GM19023 (cell line): ENCODE measurements around the gene ATG5.

Experiments used
- ATAC-seq: cut with Tn5 transposase; IDR thresholded peaks from one replicate; pipeline ENCODE4 v1.9.1; 2021; ENCODE audit warnings: mild to moderate bottlenecking, moderate library complexity; ENCODE audit not compliant: unreplicated experiment

Gene ATG5

DNA sequence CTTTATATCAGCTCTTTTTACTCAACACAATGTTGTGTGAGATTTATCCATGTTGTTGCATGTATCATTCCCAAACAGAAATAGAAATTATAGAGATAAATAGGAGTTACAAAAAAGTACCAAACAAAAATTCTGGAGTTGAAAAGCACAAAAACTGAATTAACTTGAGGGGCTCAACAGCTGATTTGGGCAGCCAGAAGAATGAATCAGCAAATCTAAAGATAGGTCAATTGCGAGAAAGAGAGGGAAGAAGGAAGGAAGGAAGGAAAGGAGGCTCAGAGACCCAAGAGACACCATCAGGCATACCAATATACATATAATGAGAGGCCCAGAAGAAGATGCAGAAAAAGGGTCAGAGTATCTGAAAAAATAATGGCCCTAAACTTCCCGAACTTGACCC, 98.9 kb downstream of the ATG5 start:
- no peak for ATAC-seq

DNA sequence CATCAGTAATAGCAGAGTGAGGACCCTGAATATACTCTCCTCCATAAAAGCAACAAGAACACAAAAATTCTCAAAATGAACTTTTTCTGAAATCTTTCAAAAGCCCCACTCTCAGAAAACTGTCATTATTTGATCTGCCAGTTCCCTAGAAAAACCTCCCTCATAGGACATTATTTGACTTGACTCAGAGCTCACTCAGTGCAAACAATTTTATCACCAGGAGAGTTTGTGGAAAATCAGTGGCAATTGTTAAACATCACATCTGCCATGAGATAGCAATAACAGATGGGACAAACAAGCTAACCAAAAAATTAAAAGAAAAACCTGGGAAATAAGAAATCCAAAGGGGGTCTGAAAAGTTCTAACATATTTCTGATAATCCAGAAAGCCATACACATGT, 100.0 kb downstream of the ATG5 start:
- ATAC-seq = no peak

DNA sequence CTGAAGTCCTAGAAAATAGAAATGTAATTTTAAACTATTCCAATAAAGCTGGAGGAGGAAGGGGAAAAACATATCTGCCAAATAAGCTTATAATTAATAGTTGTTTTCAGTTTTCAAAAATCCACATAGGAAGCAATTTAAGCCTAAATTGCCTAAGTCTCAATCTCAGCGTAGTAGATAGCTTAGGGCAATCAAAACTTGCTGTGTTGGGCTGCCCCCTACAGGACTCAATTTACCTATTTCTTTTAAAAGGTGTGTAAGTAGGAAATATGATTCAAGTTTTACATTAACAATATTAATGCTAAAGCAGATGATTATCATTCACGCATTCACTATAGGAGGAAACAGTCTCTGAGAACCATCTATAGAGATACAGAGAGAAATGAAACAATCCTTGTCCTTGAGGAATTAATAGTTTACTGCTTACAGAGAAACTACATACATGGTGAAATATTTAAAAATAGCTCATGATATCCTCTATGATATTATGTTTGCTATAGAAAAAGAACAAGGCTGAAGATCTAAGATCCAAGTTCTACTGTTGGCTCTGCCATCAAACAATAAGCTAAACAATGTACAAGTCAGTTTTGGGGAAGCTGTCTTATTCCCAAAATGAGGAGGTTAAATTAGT, 102.1 kb downstream of the ATG5 start:
- ATAC-seq = no peak

DNA sequence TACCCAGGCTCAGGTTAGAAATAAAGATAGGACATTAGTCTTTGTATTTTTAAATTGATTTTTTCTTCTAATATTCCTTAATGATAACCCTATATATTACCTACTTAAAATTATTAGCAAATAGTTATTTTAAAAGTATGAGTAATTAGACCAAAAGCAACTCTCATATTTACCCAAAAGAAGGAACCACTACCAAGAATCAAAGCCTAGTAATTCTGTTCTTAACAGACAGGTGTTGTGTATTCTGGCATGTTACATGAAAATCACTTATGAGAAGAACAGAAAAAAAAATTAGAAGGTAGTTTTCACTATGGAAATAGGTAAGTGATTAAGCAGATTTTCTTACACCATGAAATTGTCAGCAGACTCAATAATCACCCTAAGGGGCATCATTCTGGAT, 105.1 kb downstream of the ATG5 start:
- no peak for ATAC-seq

DNA sequence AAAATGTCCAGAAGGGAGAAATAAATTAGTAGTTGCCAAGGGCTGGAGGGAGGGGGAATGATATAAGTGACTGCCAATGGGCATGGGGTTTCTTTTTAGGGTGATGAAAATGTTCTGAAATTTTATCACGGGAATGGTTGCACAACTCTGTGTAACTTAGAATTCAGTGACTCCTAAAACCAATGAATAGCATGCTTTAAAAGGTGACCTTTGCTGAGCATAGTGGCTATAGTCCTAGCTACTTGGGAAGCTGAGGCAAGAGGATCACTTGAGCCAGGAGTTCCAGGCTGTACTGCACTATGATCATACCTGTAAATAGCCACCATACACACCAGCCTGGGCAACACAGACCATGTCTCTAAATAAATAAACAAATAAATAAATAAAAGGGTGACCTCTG, 109.0 kb downstream of the ATG5 start:
- ATAC-seq = no peak

DNA sequence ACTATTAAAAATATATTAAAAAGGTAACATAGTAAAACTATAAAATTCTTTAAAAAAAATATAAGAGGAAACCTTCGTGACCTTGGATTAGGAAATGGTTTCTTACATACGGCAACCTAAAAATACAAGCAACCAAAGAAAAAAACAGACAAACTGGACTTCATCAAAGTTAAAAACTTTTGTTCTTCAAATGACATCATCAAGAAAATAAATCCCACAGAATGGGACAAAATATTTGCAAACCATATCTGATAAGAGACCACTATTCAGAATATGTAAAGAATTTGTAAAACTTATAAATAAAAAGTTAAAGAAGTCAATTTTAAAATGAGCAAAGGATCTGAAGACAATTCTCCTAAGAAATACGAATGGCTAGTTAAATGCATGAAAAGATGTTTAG, 110.0 kb downstream of the ATG5 start:
- no peak for ATAC-seq

DNA sequence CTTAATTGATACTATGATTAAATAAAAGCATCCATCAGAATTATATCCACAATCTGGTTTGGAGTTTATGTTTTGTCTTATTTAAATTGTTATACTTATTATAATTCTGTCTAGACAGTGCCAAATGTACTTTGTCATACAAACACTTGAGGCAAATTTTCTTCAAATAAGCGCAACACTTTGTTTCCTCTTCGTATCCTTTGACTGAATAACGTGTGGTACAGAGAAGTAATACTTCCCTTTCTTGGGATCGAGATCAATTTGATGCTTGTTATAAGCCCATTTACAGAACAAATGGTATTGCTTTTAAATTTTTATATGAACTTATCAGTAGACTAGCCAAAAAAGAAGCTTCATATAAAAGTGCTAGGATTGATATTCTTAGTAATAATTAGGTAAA, 111.0 kb downstream of the ATG5 start:
- ATAC-seq = no peak

DNA sequence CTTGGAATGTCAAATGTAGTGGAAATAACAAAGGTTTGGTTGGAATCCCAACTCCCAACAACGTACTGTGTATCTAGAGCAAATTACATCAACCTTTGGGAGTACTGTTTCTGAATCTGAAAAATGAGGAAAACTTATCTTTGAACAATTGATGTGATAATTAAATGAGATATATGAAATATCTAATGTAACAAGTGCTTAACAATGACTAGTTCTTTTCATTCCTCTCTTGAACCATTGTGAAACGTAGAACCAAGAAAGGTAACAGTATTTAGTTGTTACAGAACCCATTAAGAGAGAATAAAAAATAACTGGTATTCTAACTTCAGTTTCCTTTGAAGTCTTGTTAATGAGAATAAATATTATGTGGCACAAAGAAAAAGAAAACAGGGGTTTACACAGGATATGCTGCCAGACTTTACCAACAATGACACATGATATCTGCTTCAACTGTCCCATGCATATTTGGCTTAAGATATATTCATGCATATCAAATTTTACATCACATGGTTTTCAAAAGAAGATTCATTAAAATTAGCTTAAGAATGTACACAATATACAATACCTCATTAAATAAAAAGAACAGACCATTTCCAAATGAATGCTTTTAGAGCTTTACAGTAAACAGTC, 111.8 kb downstream of the ATG5 start:
- ATAC-seq = no peak

DNA sequence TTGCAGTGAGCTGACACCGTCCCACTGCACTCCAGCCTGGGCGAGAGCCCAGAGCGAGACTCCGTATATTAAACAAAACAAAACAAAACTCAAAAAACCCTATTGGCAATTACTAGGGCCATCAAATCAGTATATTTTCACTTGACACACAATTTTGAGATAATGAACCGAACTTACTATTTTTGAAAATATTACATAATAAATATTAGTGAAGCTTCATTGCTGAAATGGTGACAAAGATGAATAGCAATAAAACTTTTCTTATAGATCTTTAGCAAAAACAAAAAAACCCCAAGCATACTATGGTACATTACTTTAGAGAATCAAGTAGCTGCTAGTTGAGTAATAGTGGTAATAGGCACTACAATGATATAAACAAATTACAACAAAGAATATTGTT, 113.0 kb downstream of the ATG5 start:
- ATAC-seq = no peak

DNA sequence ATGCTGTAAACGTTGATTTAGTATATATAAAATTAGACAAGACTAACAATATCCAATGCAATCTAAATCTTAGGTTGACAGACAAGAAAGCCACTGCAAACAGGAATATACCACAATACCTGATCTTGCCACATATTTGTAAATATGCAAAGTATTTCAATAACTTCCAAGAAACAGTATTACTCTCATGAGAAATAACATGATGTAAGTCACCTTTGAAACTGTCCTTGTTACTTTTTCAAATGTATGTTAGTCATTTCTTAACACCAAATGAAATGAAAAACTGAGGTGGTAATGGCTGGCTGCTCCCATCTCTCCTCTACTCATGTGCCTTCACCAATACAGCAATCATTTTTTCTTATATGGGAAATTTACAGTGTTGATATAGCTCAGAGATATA, 118.7 kb downstream of the ATG5 start:
- no peak for ATAC-seq

DNA sequence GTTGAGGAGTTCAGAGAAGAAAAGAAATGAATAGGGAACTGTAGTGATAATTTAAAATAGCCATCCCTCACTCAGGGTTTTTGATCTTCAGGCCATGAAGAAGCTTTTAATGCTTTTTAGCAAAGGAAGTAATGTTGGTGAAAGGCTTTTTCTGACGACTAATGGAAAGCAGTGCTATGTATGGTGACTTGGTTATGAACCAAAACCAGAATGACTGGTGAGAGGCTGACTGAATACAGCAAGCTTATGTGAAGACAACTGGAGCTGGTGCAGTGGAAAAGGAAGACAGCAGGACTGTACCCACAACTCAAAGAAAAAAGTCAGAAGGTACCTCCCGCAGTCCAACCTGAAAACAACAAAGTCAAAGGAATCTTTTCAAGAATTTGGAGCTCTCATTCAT, 120.6 kb downstream of the ATG5 start:
- ATAC-seq = no peak

DNA sequence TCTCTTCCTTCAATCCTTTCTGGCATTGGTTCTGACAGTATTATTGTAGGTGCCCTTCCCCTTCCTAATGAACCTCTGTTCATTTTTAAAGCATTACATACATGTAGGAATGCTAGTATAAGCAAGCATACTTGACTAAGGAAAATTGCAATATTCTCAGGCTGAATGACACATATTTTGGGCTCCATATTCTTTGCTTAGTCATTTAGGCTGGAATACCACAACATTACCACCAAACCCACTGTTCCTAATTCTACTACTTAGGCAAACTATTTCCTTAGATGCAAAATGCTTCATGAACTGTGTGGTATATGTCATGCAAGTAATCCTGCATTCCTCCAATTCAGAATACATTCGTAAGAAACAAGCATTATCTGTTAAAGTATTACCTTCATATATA, 125.6 kb downstream of the ATG5 start:
- no peak for ATAC-seq

DNA sequence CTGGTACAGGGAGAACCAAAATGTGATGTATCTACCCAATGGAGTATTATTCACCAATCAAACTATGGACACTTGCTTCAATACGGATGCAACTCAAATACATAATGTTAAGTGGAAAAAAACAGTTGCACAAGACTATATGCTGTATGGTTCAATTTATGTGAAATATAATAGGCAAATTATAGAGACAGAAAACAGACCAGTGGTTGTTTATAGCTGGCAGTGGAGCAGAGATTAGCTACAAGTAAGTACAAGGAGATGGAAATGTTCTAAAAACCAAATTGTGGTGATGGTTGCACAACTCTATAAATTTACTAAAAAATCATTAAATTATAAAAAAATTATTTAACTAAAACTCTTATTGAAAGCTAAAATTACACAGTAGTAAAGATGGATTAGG, 126.2 kb downstream of the ATG5 start:
- no peak for ATAC-seq

DNA sequence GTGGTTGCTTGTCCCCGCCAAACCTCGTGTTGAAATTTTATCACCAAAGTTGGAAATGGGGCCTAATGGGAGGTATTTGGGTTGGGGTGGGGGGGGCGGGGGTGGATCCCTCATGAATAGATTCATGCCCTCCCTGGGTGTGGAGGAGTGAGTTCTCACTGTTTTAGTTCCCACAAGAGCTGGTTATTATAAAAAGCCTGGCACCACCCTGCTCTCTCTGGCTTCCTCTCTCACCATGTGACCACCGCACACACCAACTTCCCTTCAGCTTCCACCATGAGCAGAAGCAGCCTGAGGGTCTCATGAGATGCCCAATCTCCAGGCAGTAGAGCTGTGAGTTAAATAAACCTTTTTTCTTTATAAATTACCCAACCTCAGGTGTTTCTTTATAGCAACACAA, 128.1 kb downstream of the ATG5 start:
- no peak for ATAC-seq

DNA sequence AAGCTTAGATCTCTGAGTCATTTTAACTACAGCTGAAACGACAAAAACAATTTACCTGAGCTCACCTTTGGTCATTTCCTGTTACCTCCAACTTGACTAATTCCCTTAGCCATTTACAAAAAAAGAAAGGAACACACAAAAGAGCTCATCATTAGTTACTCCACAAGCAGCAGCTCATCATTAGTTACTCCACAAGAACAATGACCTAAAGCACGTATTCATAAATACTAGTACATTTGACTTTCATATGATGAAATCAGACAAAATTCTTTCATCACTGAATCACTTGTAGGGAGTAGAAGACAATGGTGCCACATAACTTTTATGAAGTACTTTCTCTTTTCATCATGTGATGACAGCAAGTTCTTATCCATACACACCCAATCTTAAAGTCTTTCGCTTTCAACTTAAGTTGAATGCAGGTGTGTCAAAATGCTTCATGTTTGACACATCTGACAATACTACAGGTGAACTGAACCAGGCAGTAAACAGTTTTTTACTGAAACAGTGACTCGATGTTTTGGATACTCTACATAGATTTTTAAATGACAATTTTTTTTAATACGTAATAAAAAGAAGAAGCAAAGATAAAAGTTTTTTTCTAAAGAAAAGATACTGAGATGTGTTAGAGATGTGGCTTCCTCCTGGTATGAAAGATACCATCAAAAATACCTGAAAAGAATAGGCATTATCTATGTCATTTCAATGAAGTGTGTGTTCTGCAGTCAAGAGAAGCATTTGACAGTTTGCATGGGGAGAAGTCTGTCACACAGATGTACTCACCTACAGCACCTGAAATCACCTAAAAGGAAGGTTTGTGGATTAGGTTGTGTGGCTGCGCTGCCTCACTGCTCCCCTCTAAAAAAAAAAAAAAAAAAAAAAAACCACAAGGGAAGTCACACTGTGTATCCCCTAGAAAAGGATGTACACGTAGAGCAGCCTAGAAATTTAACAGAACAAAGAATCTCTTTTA, 130.3 kb downstream of the ATG5 start:
- ATAC-seq = no peak

DNA sequence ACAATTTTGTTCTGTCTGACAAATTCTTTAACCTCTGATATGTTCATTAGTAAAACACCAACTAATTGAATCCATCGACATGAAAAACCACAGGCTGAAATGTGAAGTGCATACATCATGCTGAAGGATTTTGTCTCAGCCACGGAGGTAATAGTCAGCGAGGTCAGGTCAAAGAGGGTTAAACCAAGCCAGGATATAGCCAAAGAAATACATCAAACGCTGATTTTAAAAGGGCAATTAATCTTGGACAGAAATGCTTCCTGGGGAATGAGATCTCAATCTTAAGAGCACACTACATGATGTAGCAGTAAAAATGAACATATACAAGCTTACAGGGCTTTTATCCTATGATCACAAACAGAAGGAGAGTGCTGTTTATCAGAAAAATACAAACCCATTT, 132.7 kb downstream of the ATG5 start:
- ATAC-seq = no peak

DNA sequence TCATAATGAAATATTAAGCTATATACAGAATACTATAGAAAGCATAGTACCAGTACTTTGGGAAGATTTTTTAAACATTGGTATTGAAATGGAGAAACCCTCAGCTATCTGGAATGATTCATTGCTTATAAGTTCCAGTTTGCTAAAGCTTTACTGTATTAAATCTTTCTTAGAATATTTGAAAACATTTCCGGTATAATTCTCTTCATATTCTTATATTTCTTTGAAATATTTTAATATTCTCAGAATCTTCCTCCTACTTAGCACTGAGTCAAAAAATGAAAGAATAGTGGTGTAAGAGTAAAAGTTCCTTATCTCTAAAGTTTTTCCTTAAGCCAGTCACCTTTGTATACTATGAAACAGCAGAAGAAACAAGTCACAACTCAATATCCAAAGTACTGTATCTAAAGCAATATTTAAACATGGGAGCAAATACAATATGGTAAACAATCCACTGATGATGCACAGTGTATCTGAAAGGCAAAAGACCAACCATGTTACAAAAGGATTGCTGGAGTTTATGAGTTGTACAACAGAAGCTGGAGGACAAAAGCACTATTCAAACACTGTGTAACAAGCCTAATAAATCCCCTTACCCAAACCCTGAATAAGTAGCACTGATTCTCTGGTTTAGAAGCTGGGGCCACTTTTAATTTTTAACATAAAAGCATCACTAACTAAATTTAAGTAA, 137.3 kb downstream of the ATG5 start:
- no peak for ATAC-seq

DNA sequence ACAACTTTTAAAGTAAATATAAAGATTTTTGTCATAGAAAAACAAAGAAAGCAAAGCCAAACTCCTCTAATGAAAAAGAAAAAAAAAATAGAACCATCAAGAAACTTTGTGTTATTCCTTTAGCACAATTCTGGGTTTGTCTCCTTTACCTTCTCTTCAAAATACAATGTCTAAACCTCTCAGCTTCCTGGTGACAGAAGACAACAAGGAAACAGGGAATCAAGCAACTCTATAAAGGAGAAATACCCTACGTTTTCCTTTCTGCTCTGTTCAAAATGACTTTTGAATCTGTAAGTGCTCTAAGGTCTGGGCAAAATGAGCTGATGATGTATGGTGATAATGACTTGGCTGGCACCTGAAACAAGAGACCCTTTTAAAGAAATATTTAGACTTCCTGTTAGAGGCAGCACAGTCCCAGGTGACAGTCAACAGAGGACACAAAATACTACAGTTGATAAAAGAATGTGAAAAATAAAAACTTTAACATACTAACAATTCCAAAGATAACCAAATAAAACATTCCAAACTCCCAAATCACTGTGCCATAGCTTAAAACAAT, 138.1 kb downstream of the ATG5 start:
- no peak for ATAC-seq

DNA sequence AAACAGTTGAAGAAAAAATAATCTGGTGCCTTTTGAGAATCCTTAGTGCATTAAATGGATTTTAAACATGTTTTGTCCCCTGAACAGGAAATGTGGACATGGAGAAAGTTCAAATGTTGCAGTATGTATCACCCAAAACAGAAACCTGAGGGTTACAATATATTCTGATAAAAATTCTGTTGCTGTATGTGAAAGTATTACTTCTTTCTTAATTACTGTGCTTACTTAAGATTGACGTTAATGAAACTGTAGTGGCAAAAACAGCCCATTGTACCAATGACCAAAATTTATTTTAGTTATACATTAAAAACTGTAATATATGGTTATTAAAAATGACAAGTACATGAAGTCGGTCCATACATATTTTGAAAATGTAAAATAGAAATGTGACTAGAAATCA, 138.8 kb downstream of the ATG5 start:
- ATAC-seq = no peak

DNA sequence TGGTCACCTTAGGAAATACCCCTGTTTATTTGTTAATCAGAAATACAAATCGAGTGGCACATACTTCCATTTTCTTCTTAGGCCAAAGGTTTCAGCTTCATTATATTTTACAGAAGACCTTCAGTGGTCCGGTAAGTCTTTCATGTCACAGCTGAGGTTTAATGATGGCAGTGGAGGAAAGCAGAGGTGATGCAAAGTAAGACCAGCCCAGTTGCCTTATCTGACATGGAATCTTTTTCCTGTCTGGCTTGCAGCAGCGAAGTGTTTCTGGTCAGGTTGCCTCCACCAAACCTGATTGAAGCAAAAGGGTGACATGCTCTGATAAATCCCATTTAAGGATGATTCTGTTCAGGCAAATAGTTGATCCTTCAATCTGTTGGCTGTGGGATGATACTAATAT, 139.4 kb downstream of the ATG5 start:
- ATAC-seq = no peak

DNA sequence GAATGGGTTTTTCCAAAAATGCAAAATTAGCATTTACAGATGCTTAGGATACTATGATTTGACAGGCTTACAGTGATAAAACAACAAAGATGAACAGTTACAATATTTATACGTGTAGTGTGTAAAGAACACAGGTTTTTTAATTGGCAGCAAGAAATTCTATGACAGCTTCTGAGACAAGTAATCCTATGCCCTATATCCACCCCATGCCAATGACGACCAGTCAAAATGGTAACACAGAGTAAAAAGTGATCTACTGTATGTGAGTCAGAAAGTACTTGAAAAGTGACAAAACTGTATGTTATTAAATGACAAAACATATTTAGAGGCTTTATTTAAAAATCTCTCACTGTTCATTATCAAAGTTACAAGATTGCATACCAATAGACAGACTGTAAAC, 139.9 kb downstream of the ATG5 start:
- ATAC-seq = no peak
